Coronary artery (tissue), 2 donors: ENCODE measurements around the gene SPTBN5.

ENCODE experiments used
- DNase-seq: peaks from one replicate; pipeline ENCODE4 v3.0.0-alpha.2; 2017; ENCODE audit warnings: low spot score
- H3K27ac ChIP-seq, 2 donors: fragments of 200-600 bp; sonication (generic); one replicate each; pipeline ENCODE4 v1.5.1; 2016 to 2019
- H3K4me3 ChIP-seq: fragments of 200-600 bp; sonication (generic); 2 replicates; pipeline ENCODE4 v1.5.1; 2016; ENCODE audit warnings: mild to moderate bottlenecking, moderate library complexity
- TF ChIP-seq, protein P1 (sequence below): fragments of 200-600 bp; sonication (generic); IDR thresholded peaks from one replicate; pipeline ENCODE4 v1.5.1; 2019; ENCODE audit warnings: antibody characterized with exemption

The SPTBN5 gene

DNA sequence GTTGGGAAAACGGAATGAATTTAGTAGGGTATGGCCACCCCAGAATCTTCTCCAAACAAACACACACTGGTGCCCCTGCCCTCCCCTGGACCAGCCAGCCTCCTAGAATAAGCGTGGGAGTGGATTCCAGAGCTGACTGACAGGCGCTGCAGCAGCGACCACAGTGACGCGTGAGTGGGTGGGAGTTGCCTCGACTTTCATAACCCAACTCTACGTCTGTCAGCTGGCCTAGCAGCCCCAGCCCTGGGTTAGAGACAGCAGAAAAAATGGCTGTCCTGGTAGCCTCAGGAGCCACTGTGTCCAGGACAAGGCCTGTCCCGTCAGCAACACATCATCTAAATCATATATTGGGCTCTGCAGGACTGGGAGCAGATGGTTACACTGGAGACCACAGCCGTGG lies 45.2 kb downstream of the SPTBN5 start:
- Histone ChIP-seq H3K4me3 (no peak overlapping the region), H3K27ac (no peak overlapping the region)
- DNase-seq, result no peak
- TF ChIP-seq, protein P1, sequence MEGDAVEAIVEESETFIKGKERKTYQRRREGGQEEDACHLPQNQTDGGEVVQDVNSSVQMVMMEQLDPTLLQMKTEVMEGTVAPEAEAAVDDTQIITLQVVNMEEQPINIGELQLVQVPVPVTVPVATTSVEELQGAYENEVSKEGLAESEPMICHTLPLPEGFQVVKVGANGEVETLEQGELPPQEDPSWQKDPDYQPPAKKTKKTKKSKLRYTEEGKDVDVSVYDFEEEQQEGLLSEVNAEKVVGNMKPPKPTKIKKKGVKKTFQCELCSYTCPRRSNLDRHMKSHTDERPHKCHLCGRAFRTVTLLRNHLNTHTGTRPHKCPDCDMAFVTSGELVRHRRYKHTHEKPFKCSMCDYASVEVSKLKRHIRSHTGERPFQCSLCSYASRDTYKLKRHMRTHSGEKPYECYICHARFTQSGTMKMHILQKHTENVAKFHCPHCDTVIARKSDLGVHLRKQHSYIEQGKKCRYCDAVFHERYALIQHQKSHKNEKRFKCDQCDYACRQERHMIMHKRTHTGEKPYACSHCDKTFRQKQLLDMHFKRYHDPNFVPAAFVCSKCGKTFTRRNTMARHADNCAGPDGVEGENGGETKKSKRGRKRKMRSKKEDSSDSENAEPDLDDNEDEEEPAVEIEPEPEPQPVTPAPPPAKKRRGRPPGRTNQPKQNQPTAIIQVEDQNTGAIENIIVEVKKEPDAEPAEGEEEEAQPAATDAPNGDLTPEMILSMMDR, result no peak

DNA sequence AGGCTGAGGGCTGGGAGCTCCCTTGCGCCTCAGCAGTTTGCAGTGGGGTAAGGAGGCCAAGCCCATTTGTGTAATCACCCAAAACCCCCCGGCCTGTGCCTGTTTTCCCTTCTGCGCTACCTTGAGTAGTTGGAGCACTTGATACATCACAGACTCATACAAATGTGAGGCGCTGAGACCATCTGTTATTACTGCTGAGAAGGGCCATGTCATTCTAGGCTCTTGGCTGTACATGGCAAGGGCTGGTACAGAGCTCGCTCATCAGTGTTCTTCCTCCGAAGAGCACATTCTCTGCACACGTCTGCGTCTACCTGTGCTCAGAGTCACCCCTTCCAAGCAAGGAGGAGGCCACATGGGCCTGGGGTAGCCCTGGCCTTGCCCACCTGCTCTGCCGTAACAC lies 45.9 kb downstream of the SPTBN5 start:
- Histone ChIP-seq H3K27ac (no peak overlapping the region), H3K4me3 (no peak overlapping the region)
- TF ChIP-seq, protein P1, result no peak
- no peak for DNase-seq

DNA sequence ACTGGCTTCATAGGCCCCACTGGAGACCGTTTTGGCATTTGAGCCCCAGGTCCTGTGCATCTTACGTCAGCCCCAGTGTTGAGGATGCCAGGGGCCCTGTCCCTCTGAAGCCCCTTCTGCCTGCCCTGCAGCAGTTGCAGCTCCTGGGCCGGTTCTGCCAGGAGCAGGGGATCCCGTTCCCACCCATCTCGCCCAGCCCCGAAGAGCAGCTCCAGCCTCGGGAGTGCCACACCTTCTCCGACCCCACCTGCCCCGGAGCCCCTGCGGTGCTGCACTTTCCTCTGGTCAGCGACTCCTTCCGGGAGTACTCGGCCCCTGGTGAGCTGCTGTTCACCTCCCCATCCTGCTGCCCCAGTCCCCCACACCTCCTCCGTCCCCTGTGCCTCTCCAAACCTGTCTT lies 46.6 kb downstream of the SPTBN5 start:
- H3K27ac ChIP-seq, result no peak overlapping the region
- TF ChIP-seq, protein P1, result no peak

DNA sequence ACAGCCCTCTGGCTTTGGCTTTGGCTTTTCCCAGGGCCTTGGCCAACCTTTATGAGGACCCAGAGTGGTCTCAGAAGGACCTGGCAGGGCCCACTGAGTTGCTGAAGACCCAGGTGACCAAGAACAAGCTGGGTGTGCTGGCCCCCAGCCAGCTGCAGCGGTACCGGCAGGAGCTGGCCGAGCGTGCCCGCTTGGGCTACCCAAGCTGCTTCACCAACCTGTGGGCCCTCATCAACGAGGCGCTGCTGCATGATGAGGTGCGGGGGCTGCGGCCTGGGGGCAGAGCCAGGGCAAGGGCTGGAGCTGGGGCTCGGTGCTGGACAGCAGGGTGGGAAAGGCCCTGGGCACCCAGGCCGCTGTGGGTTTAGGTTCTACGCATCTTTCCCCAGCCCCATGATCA lies 49.0 kb downstream of the SPTBN5 start:
- TF ChIP-seq, protein P1, result no peak
- no peak overlapping the region for H3K27ac ChIP-seq
- H3K4me3 ChIP-seq, result no peak overlapping the region
- no peak for DNase-seq

More for the DNA sequence above, 46.6 kb downstream of the SPTBN5 start:
- no peak for DNase-seq
- no peak overlapping the region for H3K4me3 ChIP-seq

DNA sequence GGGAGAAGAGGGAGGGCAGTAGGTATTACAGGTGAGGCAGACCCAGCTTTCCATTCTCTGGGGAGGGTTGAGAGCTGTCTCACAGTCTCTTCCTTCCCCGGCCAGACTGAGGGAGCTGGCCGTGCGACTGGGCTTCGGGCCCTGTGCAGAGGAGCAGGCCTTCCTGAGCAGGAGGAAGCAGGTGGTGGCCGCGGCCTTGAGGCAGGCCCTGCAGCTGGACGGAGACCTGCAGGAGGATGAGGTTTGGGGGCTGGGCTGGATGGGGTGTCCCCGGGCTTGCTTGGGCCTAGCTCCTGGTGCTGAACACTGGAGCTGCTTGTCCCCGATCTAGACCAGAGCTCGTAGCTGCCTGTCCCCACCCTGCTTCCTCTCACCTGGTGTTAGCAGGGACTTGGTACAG lies 50.3 kb downstream of the SPTBN5 start:
- TF ChIP-seq, protein P1, result no peak
- Histone ChIP-seq H3K4me3 (no peak overlapping the region), H3K27ac (no peak overlapping the region)
- no peak for DNase-seq

DNA sequence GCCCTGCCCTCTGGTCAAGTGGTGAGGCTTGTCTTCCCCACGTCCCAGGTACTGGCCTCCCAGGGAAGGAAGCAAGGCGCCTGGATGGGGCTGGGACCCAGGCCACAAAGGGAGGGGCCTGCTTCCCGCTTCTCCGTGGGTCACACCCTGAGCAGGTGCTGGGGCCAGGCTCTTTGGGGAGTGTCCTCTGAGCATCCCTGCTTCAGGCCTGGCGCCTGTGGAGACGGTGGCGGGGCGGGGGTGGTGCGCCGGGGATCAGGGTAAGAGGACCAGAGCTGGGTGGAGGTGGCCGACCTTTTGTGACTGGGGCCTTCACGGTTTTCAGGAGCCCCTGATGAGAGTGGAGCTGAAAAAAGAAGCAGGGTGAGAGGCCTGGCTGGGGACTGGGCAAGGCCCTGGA lies 51.6 kb downstream of the SPTBN5 start:
- no peak for DNase-seq
- Histone ChIP-seq H3K27ac (no peak overlapping the region), H3K4me3 (no peak overlapping the region)
- TF ChIP-seq, protein P1, result no peak

DNA sequence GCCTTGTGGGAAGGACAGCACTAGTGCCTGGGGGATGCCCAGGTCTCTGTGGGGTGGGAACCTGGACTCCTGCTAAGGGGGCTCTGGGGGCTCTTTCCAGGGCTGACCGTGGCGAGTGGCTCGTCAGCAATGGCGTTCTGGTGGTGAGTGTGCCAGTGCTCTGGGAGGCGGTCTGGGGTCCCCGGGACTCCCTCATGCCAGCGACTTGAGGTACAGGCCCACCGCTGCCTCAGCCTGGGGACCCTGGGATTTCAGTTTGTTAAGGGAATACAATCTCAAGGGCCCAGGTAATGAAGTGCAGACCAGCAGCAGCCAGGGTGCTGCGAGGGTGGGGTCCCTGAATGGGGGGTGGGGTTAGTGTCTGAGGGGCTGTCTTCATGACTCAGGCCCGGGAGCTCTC lies 52.7 kb downstream of the SPTBN5 start:
- TF ChIP-seq, protein P1, result no peak
- no peak overlapping the region for H3K27ac ChIP-seq
- DNase-seq, result no peak
- H3K4me3 ChIP-seq, result no peak overlapping the region
